GM21367 (cell line): ENCODE results near the gene ZNF649.
"Not testable (repeated sequence)": the region's sequence is repeated elsewhere in the genome, so short reads cannot be mapped to it uniquely, and the experiment has no call there.

Experiments used
- ATAC-seq: cut with Tn5 transposase; IDR thresholded peaks from one replicate; pipeline ENCODE4 v1.9.1; 2021; ENCODE audit not compliant: unreplicated experiment

Gene ZNF649

GRCh38 chr19:51904331-51905165, at the start of gene ZNF649:
TSS of gene ZNF649 (minus strand) at chr19:51905017. CDS start at chr19:51900107, 4,910 bp downstream.
- peak; percentile 84 for ATAC-seq

- ATAC-seq = no peak
These were observed 44.2 kb upstream of the ZNF649 start for GRCh38 chr19:51948975-51949374.

GRCh38 chr19:51946602-51947001, 41.8 kb upstream of the ZNF649 start:
- ATAC-seq = no peak

- ATAC-seq = no peak
These were observed 40.2 kb upstream of the ZNF649 start for GRCh38 chr19:51944798-51945552.

GRCh38 chr19:51938936-51939335, 34.1 kb upstream of the ZNF649 start:
- ATAC-seq = no peak

GRCh38 chr19:51931921-51932320, 27.1 kb upstream of the ZNF649 start:
- no peak for ATAC-seq

- ATAC-seq = no peak
These were observed 23.0 kb upstream of the ZNF649 start for GRCh38 chr19:51927859-51928258.

- peak; percentile 66 for ATAC-seq
These were observed 22.2 kb upstream of the ZNF649 start, which contains the start of gene ZNF613 for GRCh38 chr19:51926784-51927741. TSS of gene ZNF613 (plus strand) at chr19:51927472. CDS start at chr19:51936221, 8,749 bp downstream.

GRCh38 chr19:51926426-51926783, 21.6 kb upstream of the ZNF649 start:
- no peak for ATAC-seq

- no peak for ATAC-seq
These were observed 17.1 kb upstream of the ZNF649 start for GRCh38 chr19:51921949-51922348.

- ATAC-seq = no peak
These were observed 14.8 kb upstream of the ZNF649 start for GRCh38 chr19:51919606-51920005.

- ATAC-seq = no peak
These were observed 11.3 kb upstream of the ZNF649 start for GRCh38 chr19:51916167-51916566.

GRCh38 chr19:51915324-51915867, 10.6 kb upstream of the ZNF649 start:
- no peak for ATAC-seq

- not testable (repeated sequence) for ATAC-seq
These were observed 3.2 kb upstream of the ZNF649 start for GRCh38 chr19:51907981-51908380.

GRCh38 chr19:51906108-51906507, 1.3 kb upstream of the ZNF649 start:
- ATAC-seq = not testable (repeated sequence)

GRCh38 chr19:51905639-51906038, 822 bp upstream of the ZNF649 start:
- not testable (repeated sequence) for ATAC-seq

GRCh38 chr19:51905206-51905605, 389 bp upstream of the ZNF649 start:
- no peak for ATAC-seq

- ATAC-seq = no peak
These were observed 1.6 kb downstream of the ZNF649 start for GRCh38 chr19:51903192-51903591.

- no peak for ATAC-seq
These were observed 3.0 kb downstream of the ZNF649 start for GRCh38 chr19:51901860-51902259.

- ATAC-seq = no peak
These were observed 13.5 kb downstream of the ZNF649 start for GRCh38 chr19:51891193-51891747.
